IMR-90 (cell line): ENCODE measurements around the gene KCNAB1.

Source experiments
- BHLHE40 ChIP-seq: fragments of 150-350 bp; IDR thresholded peaks from 2 replicates; pipeline ENCODE4 v1.6.1; 2016; ENCODE audit warnings: mild to moderate bottlenecking, low read depth, low read length
- CEBPB ChIP-seq: IDR thresholded peaks from 2 replicates; pipeline ENCODE4 v1.6.1; 2012; ENCODE audit warnings: low read depth, low read length, improper control_type of control experiment
- CHD1 ChIP-seq: IDR thresholded peaks from 2 replicates; pipeline ENCODE4 v1.6.1; 2012; ENCODE audit warnings: low read depth, low read length, improper control_type of control experiment
- MAZ ChIP-seq: IDR thresholded peaks from 2 replicates; pipeline ENCODE4 v1.6.1; 2012; ENCODE audit warnings: low read depth, mild to moderate bottlenecking, low read length, improper control_type of control experiment, moderate library complexity, borderline replicate concordance
- POLR2A ChIP-seq: IDR thresholded peaks from 2 replicates; pipeline ENCODE4 v1.6.1; 2012; ENCODE audit warnings: mild to moderate bottlenecking, low read depth, low read length
- RAD21 ChIP-seq: IDR thresholded peaks from 2 replicates; pipeline ENCODE4 v1.6.1; 2012; ENCODE audit warnings: low read length, improper control_type of control experiment
- SMC3 ChIP-seq: fragments of 150-350 bp; IDR thresholded peaks from 2 replicates; pipeline ENCODE4 v1.6.1; 2016; ENCODE audit warnings: low read depth, mild to moderate bottlenecking, antibody characterized with exemption, low read length, moderate library complexity
- TF ChIP-seq, protein P1 (sequence below): conservative IDR thresholded peaks from 2 replicates; pipeline ENCODE4 v1.5.1; 2012; ENCODE audit warnings: mild to moderate bottlenecking, low read depth, low read length, improper control_type of control experiment
- TF ChIP-seq, protein P2 (sequence below): fragments of 150-350 bp; IDR thresholded peaks from 2 replicates; pipeline ENCODE4 v1.6.1; 2017; ENCODE audit warnings: mild to moderate bottlenecking, antibody characterized with exemption, low read length, low read depth
- TF ChIP-seq, protein P3 (sequence below): fragments of 150-350 bp; IDR thresholded peaks from 2 replicates; pipeline ENCODE4 v1.6.1; 2016; ENCODE audit warnings: low read depth, mild to moderate bottlenecking, low read length, moderate library complexity, borderline replicate concordance

DNA sequence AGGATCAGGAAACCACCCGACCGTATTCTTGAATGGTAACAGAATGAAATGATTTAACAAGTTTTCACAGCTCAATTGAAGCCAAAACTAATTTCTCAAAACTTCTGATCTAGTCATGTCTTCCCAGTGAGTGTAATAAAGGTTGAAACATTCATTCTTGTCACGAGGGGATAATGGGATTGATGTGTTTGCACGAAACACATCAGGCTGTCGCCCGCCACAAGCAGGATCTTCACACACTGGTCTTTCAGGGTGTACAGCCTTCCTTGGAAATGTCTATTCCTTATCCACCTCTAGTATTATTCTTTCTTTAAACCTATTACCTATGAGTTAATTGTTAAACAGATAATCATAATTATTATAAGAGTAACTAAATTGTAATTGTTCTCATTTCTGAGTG is 94.3 kb downstream of the KCNAB1 start:
- TF ChIP-seq, protein P1, sequence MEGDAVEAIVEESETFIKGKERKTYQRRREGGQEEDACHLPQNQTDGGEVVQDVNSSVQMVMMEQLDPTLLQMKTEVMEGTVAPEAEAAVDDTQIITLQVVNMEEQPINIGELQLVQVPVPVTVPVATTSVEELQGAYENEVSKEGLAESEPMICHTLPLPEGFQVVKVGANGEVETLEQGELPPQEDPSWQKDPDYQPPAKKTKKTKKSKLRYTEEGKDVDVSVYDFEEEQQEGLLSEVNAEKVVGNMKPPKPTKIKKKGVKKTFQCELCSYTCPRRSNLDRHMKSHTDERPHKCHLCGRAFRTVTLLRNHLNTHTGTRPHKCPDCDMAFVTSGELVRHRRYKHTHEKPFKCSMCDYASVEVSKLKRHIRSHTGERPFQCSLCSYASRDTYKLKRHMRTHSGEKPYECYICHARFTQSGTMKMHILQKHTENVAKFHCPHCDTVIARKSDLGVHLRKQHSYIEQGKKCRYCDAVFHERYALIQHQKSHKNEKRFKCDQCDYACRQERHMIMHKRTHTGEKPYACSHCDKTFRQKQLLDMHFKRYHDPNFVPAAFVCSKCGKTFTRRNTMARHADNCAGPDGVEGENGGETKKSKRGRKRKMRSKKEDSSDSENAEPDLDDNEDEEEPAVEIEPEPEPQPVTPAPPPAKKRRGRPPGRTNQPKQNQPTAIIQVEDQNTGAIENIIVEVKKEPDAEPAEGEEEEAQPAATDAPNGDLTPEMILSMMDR, result no peak
- TF ChIP-seq CEBPB, result no peak
- no peak for TF ChIP-seq POLR2A
- TF ChIP-seq, protein P2, sequence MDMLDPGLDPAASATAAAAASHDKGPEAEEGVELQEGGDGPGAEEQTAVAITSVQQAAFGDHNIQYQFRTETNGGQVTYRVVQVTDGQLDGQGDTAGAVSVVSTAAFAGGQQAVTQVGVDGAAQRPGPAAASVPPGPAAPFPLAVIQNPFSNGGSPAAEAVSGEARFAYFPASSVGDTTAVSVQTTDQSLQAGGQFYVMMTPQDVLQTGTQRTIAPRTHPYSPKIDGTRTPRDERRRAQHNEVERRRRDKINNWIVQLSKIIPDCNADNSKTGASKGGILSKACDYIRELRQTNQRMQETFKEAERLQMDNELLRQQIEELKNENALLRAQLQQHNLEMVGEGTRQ, result no peak
- TF ChIP-seq CHD1, result no peak
- no peak for TF ChIP-seq MAZ
- TF ChIP-seq RAD21, result no peak
- TF ChIP-seq BHLHE40, result no peak
- no peak for TF ChIP-seq SMC3
- TF ChIP-seq, protein P3, sequence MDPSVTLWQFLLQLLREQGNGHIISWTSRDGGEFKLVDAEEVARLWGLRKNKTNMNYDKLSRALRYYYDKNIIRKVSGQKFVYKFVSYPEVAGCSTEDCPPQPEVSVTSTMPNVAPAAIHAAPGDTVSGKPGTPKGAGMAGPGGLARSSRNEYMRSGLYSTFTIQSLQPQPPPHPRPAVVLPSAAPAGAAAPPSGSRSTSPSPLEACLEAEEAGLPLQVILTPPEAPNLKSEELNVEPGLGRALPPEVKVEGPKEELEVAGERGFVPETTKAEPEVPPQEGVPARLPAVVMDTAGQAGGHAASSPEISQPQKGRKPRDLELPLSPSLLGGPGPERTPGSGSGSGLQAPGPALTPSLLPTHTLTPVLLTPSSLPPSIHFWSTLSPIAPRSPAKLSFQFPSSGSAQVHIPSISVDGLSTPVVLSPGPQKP, result no peak
